ENCODE results near the gene OR2T8.

Gene OR2T8

DNA sequence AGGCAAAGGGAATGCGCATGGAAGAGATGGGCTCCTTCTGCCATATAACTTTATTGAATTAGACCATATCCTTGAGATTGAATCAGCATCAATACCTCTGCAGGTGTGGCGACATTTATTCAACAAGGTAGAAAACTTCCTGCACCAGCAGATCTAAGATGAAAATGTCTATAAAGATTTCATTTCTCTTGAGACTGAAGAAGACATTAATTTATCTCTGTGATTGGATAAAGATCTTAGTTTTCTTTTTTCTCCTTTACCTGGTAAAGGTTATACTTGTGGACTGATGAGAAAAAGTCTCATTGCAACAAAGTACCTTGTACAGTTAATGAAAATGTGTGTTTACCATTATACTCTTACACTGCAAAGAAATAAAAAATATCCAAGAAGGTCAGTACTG is at the start of gene OR2T8:
TSS of gene OR2T8 (plus strand) at position 301 of the 400 bp plus-strand sequence. CDS start 766 bp downstream, outside the sequence.
- no peak for DNase-seq (ENCODE audit: low spot score)

DNA sequence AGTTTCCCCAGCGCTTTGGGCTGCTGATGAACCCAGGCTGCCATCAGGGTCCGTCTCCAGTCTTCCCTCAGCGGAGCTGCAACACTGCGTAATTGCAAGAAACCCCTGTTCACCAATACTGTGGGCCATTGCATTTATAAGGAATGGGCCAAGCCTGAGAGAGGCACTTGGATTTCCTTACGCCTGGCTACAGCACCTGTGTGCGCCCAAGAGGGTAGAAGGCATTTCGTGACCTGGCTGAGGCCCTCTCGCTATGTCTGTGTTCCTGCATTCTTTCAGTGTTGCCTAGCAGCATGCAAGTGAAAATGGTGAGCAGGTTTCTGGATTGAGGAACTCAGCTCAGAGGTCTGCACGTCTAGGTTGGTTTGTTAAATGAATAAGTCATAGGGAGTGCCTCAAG is 36.7 kb upstream of the OR2T8 start:
- DNase-seq (ENCODE audit: low spot score): no peak

DNA sequence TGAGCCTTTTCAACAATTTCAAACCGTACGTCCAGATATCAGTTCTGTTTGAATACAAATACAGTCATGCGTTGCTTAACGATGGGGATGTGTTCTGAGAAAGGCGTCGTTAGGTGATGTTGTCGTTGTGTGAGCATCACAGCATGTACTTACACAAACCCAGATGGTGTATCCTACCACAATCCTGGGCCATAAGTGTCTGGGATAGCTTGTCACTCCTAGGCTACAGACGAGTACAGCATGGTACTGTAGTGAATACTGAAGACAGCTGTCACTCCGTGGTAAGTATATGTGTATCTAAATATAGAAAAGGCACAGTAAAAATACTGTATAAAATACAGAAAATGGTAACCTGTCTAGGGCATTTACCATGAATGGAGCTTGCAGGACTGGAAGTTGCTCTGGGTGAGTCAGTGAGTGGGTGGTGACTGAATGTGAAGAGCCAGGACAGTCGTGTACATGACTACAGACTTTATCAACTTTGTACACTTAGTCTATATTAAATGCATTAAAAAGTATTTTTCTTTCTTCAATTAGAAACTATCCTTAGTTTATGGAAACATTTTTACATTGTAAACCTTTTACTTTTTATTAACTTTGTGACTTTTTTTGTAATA is 35.1 kb upstream of the OR2T8 start:
- no peak for DNase-seq (ENCODE audit: low spot score)

DNA sequence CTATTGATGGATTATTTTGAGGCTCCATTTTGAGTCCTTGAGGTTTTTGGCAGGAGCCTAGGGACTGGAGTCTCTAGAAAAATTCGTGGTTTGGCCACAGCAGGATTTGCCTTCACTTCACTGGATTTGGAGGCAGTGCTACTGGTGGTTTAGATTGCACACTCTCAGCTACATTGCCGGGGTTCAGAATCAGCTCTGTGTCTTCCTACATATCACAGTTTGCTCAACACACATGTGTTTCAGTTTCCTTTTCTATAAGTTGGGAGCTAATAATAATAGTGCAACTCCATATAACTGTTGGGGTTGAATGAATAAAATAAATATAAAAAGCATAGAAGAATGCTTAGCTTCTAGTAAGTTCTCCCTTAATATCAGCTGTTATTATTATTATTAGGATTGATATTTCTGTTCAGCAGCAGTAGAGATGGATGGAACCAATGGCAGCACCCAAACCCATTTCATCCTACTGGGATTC is 24.9 kb upstream of the OR2T8 start, which contains the start of gene OR2W3:
TSS of gene OR2W3 (plus strand) at position 425 of the 475 bp plus-strand sequence. CDS start at position 425, 0 bp downstream.
- DNase-seq (ENCODE audit: low spot score): no peak

DNA sequence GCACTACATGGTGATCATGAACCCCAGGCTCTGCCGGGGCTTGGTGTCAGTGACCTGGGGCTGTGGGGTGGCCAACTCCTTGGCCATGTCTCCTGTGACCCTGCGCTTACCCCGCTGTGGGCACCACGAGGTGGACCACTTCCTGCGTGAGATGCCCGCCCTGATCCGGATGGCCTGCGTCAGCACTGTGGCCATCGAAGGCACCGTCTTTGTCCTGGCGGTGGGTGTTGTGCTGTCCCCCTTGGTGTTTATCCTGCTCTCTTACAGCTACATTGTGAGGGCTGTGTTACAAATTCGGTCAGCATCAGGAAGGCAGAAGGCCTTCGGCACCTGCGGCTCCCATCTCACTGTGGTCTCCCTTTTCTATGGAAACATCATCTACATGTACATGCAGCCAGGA is 24.1 kb upstream of the OR2T8 start:
- no peak for DNase-seq (ENCODE audit: low spot score)

DNA sequence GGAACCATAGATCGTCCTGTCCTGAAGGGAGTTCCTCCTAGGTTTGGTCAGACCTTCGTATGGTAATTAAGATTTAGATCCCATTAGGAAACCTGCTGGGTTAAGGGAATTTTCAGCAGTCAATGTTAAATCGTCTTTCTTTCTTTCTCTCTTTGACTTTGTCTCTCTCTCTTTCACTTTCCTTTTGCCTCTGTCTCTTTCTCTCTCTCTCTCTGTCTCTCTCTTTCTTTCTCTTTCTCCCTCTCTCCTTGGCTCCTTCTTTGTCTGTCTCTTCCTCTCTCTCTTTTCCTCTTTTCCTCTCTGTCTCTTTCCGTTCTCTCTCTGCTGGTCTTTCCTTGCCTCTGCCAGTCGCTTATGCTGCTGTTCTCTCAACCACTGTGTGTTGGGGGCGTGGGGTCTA is 15.9 kb upstream of the OR2T8 start:
- DNase-seq (ENCODE audit: low spot score): no peak

- DNase-seq (ENCODE audit: low spot score): no peak
Measured at GRCh38 chr1:247905181-247905580, 14.9 kb upstream of the OR2T8 start.

DNA sequence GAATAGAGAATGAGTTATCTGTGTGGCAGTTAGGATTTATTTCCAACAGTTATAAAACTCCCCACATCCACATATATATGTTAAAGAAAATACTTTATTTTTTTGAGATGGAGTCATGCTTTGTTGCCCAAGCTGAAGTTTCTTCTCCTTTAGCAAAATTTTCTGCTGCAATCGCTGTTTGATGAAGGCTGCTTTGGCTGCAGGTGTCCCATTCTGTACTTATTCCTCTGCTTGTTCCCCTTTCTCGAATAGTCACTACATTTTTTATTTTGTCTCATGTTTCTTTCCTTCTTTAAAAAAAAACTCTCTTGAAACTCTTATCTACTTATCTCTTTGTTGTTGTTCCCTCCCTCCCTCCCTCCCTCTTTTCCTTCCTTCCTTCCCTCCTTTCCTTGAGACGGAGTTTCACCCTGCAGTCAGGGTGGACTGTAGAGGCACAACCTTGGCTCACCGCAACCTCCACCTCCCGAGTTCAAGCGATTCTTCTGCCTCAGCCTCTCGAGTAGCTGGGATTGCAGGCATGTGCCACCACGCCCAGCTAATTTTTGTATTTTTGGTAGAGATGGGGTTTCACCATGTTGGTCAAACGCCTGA is 14.0 kb upstream of the OR2T8 start:
- DNase-seq (ENCODE audit: low spot score): no peak

DNA sequence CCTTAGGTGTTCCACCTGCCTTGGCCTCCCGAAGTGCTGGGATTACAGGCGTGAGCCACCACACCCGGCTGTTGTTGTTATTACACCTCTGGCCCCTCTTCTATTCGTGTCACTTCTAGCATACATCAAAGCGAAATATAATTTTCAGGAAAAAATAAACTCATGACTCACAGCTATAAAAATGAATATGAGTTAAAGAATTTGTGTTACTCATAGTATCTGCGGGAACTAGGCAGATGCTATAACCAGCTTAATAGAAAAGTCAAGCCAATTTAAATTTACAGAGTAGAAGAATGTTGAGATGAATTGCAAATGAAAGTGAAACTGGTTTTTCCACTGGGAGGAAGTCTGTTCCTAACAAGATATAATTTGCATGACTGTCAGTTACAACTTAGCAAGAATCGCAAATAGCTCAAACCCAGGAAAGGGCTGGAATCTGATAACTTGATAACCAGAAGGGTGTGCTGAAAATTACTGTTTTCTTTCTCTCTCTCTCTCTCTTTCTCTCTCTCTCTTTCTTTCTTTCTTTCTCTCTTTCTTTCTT is 13.5 kb upstream of the OR2T8 start:
- DNase-seq (ENCODE audit: low spot score): peak; percentile 31

DNA sequence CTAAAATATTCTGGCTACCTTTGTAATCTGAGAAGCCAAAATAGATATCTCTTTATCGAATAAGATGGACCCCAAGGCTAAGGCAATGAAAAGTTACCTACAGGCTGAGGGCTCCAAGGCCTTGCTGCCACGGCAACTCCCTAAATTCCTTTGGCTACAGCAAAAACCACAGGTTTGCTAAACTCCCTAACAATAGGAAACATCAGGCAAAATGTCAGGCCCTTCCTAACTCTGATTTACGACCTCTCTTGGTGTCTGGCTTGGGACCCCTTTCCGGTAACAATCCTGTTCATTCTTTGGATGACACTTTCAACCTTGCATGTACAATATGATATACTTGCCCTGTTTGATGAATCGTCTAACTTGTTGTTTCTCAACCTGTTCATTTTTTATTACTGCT is 11.3 kb upstream of the OR2T8 start:
- DNase-seq (ENCODE audit: low spot score): no peak

GRCh38 chr1:247913786-247914185 is 6.3 kb upstream of the OR2T8 start:
- DNase-seq (ENCODE audit: low spot score): no peak

GRCh38 chr1:247914941-247915662 is 5.0 kb upstream of the OR2T8 start:
- DNase-seq (ENCODE audit: low spot score): no peak

DNA sequence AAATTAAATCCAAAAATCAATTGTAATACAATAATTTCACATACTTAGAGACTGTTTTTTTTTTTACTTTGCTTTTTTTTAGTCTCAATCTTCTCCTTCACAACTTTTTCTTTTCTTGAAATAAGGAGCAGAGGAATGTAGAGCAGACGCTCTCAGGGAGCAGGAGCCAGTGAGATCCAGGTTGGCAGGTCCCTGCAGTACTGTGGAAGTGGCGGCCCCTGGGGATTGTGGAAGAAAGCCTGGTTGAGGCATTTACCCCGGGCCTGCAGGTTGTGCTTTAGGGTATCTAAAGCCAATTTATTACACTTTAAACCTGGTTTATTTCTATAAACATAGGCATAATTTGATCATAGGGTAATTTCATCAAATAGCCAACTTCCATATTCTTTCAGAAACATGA is 3.9 kb downstream of the OR2T8 start:
- DNase-seq (ENCODE audit: low spot score): no peak

- DNase-seq (ENCODE audit: low spot score): no peak
Measured at GRCh38 chr1:247924868-247925267, 4.8 kb downstream of the OR2T8 start, which contains the start of gene OR2AJ1. TSS of gene OR2AJ1 (plus strand) at chr1:247924889. CDS start at chr1:247933769, 8,880 bp downstream.

DNA sequence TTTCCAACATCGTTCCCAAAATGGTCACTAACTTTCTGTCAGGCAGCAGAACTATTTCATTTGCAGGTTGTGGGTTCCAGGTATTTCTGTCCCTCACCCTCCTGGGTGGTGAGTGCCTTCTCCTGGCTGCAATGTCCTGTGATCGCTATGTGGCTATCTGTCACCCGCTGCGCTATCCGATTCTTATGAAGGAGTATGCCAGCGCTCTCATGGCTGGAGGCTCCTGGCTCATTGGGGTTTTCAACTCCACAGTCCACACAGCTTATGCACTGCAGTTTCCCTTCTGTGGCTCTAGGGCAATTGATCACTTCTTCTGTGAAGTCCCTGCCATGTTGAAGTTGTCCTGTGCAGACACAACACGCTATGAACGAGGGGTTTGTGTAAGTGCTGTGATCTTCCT is 13.9 kb downstream of the OR2T8 start:
- no peak for DNase-seq (ENCODE audit: low spot score)

DNA sequence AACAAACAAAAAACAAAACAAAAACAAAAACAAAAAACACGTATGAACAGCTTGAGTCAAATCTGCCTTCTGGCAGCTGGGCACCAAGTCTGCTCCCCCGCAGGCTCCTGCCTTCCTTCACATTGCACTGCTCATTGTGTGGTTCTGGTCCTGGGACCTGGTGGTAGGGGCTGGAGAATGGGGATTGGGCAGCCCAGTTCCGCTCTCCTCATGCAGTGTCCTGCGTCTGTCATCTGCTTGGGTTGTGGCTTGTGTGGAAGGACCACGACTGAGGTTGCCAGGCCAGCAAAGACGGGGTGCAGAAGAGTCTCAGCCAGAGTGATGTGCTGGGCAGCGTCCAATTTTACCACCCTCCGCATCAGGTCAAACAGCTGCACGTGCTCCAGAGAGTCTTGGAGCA is 15.7 kb downstream of the OR2T8 start:
- DNase-seq (ENCODE audit: low spot score): no peak

GRCh38 chr1:247936415-247936814 is 16.4 kb downstream of the OR2T8 start:
- no peak for DNase-seq (ENCODE audit: low spot score)

DNA sequence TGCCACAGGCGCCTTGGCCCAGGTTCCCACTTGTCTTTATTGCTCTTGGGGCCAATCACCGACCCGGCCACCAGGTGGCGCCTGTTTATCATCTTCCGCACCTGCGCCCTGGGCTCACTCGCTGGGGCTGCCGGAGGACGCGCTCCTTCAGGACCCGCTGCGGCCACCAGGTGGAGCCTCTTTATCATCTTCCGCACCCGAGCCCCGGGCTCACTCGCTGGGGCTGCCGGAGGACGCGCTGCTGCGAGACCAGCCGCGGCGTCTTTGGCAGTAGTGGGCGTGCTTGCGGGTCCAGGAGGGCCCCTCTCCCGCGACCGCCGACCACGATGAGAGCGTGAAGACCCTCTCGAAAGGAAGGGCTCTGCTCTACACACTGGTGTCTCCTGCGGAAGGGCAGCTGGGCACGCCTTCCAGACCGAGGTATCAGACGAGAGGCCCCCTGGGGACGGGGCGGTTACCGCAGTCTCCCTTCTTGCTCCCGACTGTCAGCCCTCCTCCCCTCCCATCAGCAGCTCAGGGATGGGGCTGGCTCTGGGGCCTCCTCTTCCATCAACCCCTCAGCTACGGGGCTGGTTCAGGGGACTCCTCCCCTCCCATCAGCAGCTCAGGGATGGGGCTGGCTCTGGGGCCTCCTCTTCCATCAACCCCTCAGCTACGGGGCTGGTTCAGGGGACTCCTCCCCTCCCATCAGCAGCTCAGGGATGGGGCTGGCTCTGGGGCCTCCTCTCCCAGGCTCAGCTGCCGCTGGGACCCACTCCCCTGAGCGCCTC is 17.1 kb downstream of the OR2T8 start:
- DNase-seq (ENCODE audit: low spot score): peak; percentile 4

DNA sequence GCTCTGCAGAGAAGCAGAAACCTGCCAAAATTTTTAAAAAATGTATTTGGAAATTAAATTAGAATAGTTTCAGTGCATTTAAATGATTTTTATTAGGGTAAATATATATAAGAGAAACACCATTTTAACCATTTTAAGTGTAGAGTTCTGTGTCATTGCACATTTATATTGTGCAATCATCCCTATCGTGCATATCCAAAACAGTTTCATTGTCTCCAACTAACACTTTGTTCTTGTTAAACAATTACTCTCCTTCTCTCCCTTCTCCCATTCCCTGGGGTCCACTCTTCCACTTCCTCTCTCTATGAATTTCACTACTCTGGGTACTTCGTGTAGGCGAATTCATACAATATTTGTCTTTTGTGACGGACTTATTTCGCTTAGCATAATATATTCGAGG is 22.6 kb downstream of the OR2T8 start:
- DNase-seq (ENCODE audit: low spot score): no peak

DNA sequence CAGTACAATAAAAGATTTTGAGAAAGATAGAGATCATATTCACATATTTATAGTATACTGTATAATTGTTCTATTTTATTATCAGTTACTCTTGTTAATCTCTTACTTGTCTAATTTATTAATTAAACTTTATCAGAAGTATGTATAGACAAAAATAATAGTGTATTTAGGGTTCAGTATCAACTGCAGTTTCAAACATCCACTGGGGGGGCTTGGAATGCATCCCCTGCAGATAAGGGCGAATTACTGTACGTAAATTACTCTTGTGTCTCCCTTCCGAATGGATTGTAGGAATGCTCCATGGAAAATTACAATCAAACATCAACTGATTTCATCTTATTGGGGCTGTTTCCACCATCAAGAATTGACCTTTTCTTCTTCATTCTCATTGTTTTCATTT is 28.5 kb downstream of the OR2T8 start, which contains the start of gene OR2L8:
TSS of gene OR2L8 (plus strand) at position 301 of the 400 bp plus-strand sequence. CDS start at position 301, 0 bp downstream.
- no peak for DNase-seq (ENCODE audit: low spot score)

DNA sequence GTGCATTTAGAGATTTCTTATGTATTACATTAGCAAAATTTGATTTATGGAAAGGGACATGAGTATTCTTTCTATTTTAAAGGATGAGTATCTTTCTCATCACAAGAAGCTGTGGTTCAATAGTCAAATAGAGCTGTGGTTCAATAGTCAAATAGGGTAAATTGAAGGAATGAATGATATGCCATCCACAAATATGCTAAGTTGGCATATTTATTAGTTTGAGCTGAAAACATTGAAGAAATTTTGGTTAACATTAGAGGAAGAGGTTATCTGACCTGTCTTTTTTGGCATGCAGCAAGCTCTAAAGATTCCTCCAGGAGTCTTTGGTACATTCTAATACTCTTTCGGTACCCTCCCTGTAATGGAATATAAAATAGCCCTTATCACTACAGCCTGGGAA is 33.4 kb downstream of the OR2T8 start:
- no peak for DNase-seq (ENCODE audit: low spot score)

GRCh38 chr1:247961791-247962190 is 41.7 kb downstream of the OR2T8 start:
- no peak for DNase-seq (ENCODE audit: low spot score)

Data from AG08396 (cell line).